ENCODE measurements around the gene AP2A2.

The AP2A2 gene

GRCh38 chr11:1023811-1024596 is 98.3 kb downstream of the AP2A2 start:
- DNase-seq (ENCODE audit: extremely low read depth, low read depth): no peak
- TF ChIP-seq CTCF (IDR thresholded peaks at IDR 0.05; ENCODE audit: low read depth, low read length): no peak

DNA sequence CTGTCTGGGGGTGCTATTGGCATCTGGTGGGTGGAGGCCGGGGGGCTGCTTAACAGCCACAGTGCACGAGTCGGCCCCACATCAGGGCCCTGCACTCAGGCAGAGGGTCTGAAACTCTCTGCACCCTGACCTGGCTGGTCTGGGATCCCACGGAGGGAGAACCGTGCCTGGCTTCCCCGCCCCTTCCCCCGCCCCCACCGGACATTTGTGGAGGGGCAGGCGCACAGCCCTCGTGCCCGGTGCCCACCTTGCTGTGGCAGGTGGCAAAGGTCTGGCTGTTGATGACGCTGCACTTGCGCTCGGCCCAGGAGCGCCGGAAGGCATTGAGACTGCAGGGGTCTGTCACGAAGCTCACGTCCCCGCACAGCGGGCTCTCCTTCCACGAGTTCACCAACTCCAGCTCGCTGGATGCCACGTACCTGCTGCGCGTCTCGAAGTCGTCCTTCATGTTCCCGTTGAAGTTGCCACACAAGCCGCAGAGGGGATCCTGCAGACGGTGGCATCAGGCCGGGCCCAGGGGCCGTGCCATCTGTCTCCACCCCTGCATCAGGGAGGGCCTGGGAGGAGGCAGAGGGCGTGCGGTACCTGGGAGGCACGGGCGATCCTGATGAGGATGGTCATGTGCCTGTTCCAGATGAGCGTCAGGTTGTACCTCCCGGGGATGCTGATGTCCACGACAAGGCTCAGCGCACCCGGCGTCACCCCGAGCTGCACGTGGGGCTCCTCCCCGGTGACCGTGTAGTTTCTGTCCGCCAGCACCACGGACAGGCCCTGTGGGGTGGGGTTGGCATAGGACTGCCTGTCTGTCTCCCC is 99.1 kb downstream of the AP2A2 start:
- DNase-seq (ENCODE audit: extremely low read depth, low read depth): no peak
- TF ChIP-seq CTCF (IDR thresholded peaks at IDR 0.05; ENCODE audit: low read depth, low read length): no peak

DNA sequence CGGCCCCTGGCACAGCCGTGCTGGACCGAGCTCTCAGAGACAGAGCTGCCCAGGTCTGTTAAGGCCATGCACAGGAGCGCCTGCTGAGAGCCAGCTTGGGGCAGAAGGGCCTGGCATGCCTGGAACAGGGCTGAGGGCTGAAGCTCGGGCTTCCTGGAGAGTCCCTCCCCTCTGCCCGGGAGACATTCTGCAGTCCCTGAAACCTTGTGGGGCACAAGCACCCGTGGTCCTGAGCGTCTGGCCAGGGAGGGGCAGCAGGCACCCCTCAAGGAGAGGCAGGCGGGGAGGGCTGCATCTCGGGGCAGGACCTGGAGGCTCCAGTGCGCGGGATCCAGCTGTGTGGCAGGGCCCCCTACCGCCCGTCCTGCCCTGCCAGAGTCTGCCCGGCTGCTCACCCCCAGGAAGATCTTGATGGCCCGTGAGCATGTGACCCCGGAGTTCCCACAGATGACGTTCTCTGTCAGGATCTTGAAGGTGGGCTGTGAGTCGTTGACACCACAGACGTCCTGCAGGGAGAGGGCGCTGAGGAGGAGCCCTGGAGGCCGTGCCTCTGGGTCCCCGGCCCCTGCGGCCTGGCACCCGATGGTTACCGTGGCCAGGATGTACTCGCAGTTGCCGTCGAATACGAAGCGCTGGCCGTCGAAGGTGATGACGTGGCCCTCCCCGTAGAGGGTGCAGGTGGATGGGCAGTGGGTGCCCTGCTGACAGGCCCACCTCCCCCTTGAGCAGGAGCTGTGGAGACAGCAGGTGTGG is 99.9 kb downstream of the AP2A2 start:
- no peak for TF ChIP-seq CTCF (IDR thresholded peaks at IDR 0.05; ENCODE audit: low read depth, low read length)
- no peak for DNase-seq (ENCODE audit: extremely low read depth, low read depth)

DNA sequence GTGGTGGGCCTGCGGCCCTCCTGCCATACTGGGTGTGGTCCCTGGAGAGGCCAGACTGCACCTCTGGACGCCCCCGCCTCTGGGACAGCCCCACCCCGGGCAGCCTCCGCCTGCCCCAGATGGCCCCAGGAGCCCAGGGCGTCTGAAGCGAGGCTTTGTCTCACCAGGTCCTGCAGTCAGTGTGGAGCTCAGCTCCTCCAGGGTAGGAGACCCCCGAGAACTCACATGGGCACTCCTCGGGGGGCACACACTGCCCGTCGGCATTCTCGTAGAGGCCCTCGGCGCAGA is 100.4 kb downstream of the AP2A2 start:
- DNase-seq (ENCODE audit: extremely low read depth, low read depth): no peak
- no peak for TF ChIP-seq CTCF (IDR thresholded peaks at IDR 0.05; ENCODE audit: low read depth, low read length)

DNA sequence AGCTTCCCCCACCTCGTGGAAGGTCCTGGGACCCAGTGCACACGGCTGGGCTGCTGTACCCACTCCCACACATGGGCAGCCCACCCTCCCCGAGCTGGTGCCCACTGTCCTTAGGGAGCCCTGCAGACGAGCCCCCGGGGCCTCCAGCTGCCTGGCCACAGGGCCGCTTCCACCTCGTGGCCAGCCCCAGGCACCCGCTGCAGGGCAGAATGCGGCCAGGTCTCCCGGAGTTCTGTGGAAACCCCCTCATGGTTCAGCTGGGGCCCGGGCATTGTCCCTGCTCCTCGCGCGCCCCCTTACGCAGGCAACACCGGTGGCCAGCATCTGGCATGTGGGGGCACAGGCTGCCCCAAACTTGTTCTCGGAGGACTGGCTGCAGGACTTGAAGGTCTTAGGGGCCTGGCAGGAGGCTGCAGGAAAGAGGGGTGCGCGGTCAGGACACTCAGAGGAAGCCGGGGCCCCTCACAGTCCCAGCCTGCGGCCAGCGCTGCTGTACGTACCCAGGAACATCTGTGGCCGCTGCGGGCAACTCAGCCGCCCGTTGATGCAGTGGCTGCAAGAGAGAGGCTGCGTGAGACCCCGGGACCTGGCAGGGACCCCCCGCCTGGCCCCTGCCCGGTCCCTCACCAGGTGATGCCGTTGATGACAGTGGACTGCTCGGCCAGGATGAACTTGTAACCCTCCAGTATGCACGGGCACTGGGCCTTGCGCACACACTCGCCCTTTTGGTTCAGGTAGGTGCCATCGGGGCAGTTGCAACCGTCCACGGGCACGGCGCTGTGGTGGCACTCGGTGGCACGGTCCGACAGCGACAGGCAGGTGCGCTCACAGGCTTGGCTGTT is 101.2 kb downstream of the AP2A2 start:
- DNase-seq (ENCODE audit: extremely low read depth, low read depth): no peak
- no peak for TF ChIP-seq CTCF (IDR thresholded peaks at IDR 0.05; ENCODE audit: low read depth, low read length)

DNA sequence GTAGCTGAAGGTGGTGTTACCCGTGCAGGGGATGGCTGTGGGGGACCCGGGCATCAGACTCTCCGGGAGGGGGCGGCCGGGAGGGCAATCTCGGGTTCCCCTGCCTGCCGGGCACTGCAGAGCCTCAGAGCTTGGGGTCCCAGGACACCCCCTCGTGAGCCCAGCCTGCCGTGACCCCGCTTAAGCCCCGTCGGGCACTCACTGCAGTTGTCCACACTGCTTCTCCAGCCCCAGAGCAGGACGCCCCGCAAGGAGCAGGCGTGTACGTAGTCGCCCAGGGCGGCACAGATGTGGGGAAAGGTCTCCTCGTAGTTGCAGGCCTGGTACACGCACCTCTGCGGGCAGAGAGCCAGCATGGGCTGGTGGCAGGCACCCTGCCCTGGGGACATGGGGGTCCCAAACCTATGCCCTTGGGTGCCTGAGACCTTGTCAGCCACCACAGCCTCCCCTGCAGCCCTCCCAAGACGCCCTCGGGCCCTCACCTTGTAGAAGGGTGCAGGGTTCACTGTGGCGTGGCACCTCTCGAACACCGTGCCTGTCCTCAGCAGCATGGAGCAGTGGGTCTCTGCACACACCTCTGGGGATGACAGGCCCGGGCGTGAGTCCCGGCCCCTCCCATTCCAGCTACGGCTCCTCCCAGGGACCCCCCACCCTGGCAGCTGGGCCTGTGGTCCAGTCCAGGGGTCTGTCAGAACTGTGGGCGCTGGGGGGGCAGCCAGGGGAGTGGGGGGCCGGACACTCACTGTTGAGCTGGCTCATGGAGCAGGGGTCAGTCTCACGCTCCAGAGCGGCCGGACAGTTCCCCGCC is 102.0 kb downstream of the AP2A2 start:
- DNase-seq (ENCODE audit: extremely low read depth, low read depth): no peak
- TF ChIP-seq CTCF (IDR thresholded peaks at IDR 0.05; ENCODE audit: low read depth, low read length): no peak

All from AG09319 (cell line).